ENCODE data around the gene PITPNC1.
"Not testable (repeated sequence)": the region's sequence is repeated elsewhere in the genome, so short reads cannot be mapped to it uniquely, and the experiment has no call there.

Gene PITPNC1

GRCh38 chr17:67467500-67468455, 90.7 kb downstream of the PITPNC1 start:
- peak; percentile 17 for DNase-seq

- no peak for DNase-seq
Observed at GRCh38 chr17:67469208-67469980, 92.3 kb downstream of the PITPNC1 start.

DNA sequence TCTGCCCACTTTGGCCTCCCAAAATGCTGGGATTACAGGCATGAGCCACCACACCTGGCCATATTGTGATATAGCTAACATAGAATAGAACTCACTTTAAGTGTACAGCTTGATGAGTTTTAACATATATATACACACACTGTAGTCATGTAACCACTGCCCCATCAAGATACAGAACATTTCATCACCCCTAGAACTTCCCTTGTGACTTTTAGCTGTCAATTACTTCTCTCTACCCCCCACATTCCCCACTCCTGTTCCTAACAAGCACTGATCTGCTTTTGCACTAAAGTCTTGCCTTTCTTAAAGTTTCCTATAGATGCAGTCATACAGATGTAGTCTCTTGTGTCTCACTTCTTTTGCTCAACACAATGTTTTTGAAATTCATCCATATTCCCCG, 93.1 kb downstream of the PITPNC1 start:
- no peak for DNase-seq

DNA sequence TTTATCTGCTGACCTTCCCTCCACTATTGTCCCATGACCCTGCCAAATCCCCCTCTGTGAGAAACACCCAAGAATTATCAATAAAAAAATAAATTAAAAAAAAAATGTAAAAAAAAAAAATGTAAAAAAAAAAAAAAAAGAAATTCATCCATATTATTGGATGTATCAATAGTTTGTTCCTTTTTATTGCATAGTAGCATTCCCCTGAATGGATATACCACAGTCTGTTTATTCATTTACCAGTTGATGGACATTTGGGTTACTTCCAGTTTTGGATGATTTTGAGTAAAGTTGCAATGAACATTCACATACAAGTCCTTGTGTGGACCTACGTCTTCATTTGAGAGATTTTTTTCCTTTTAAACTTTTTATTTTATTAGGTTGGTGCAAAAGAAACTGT, 94.0 kb downstream of the PITPNC1 start:
- no peak for DNase-seq

DNA sequence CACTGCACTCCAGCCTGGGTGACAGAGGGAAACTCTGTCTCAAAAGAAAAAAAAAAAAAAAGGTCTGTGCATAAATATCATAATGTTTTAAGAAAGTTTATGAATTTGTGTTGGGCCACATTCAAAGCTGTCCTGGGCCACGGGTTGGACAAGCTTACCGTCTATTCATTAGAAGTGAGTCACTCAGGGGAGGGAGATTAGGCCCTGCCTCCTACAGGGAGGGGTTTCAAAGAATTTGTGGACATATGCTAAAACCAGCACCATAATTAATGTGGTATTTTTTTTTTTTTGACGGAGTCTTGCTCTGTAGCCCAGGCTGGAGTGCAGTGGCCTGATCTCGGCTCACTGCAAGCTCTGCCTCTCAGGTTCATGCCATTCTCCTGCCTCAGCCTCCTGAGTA, 95.5 kb downstream of the PITPNC1 start:
- not testable (repeated sequence) for DNase-seq

- DNase-seq, result no peak
Observed at GRCh38 chr17:67474081-67474661, 97.1 kb downstream of the PITPNC1 start.

GRCh38 chr17:67475161-67475937, 98.3 kb downstream of the PITPNC1 start:
- peak; percentile 55 for DNase-seq

DNA sequence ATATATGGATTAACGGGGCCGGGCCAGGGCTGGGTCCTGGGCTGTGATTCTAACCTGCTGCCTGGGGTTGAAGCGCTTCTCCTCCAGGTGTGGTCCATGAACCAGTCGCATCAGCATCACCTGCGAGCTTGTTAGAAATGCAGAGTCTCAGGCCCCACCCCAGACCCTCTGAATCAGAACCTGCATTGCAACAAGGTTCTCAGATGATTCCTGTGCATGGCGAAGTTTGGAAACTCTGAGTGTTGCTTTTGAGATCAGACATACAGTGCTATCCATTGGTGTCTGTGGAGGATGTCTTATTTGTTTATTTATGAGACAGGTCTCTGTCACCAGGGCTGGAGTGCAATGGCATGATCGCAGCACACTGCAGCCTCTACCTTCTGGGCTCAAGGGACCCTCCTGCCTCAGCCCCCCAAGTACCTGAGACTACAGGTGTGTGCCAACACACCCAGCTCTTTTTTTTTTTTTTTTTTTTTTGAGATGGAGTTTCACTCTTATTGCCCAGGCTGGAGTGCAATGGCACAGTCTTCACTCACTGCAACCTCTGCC, 99.8 kb downstream of the PITPNC1 start:
- DNase-seq, result no peak

DNA sequence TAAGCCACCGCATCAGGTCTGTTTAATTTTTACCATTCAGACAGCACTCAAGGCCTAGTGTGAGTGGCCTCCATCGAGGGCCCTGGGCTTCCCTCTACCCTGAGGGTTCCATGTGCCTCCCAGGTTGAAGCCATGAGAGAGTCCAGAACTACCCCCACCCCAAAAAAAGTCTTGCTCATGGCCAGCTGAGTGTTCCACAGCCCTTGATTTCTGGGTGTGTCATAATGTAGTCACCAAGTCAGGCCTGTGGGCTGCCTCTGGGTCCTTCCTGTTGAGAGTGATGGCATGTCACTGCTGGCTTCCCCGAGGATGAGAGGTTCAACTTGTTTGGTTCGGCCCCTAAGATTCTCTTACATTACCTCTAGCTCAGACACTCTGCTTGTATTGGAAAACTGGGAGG, 100.6 kb downstream of the PITPNC1 start:
- no peak for DNase-seq

- DNase-seq, result no peak
Observed at GRCh38 chr17:67478401-67479041, 101.4 kb downstream of the PITPNC1 start.

GRCh38 chr17:67479148-67479547, 102.1 kb downstream of the PITPNC1 start:
- DNase-seq, result no peak

- not testable (repeated sequence) for DNase-seq
Observed at GRCh38 chr17:67480959-67481358, 103.9 kb downstream of the PITPNC1 start.

- no peak for DNase-seq
Observed at GRCh38 chr17:67481808-67482207, 104.7 kb downstream of the PITPNC1 start.

GRCh38 chr17:67482764-67483163, 105.7 kb downstream of the PITPNC1 start:
- no peak for DNase-seq

DNA sequence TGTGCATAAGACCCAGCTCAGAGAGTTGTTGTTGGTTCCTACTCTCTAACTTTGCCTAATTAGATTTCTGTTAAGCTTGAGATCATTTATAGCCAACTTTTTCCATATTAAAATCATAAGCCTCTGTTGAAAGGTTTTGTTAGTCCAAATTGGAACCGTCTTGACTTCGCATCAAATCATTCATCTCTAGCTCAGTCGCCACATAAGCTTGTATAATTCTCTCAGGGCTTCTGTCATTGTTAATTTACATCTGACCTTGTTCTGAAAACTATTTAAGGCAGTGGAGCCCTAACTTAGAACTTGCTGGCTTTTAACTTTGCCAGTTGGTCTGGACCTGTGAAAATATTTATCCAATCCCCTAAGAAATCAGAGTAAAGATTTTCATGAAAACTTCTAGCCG, 107.2 kb downstream of the PITPNC1 start:
- DNase-seq, result no peak

DNA sequence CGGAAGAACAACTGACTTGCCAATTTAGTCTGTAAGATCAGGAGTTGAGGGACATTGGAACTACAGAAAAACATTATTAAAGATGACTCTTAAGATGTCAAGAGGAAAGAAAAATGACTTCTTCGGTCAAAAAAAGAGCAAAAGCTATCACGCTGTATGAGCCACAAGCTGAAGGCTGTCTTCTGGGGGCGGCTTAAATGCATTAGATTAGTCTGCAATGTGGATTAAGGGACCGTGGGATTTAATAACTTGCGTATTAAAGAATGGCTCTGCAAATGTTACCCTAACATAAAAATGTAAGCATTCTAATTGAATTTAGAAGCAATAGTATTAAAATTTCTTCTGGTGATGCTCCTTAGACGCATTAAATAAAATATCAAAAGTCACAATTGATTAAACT, 108.6 kb downstream of the PITPNC1 start:
- no peak for DNase-seq

GRCh38 chr17:67487506-67487905, 110.4 kb downstream of the PITPNC1 start:
- DNase-seq, result no peak

DNA sequence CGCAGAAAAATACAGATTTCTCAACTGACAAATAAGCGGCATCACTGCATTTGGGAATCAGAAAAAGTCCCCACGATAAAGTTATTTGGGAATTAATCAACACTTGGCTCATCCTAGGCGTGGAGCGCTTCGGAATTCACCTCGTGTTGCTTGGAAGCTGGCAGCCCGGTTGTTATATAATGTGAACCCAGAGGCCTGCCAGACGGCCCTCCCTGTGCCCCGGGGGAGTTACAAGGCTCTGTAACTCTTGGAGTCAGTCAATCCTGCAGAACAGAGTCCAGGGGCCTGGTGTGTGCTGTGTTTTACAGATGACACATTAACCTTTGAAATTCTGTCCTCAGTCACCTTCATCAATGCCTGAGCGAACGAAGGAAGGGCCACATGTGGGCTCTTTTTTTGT, 111.1 kb downstream of the PITPNC1 start:
- no peak for DNase-seq

DNA sequence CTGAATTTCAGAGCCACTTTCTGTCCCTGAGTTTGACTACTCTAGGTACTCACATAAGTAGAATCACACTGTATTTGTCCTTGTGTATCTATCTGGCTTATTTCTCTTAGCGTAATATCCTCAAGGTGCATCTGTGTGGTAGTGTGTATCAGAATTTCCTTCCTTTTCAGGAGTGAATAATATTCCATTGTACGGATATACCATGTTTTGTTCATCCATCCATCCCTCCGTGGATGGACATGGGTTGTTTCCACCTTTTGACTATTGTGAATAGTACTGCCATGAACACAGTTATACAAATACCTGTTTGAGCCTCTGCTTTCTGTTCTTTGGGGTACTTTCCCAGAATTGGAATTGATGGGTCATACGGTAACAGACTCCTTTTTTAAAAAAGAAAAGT, 111.7 kb downstream of the PITPNC1 start:
- no peak for DNase-seq

- DNase-seq, result no peak
Observed at GRCh38 chr17:67489273-67489672, 112.2 kb downstream of the PITPNC1 start.

GRCh38 chr17:67490471-67490870, 113.4 kb downstream of the PITPNC1 start:
- no peak for DNase-seq
